ENCODE results near the gene TMEM233.

DNA sequence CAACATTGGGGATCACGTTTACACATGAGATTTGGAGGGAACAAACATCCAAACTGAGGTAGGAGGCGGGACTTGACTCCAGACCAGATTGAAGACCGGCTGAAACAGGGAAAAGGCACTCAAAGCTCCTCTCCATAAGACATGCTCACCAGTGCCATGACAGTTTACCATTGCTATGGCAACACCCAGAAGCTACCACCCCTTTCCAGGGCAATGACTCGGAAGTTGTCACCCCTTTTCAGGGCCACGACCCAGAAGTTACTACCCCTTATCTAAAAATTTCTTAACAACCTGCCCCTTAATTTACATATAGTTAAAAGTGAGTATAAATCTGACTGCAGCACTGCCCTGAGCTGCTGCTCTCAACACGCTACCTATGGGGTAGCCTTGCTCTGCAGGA, 34.1 kb downstream of the TMEM233 start:
- TF ChIP-seq EZH2 (IDR thresholded peaks at IDR 0.05; ENCODE audit: borderline replicate concordance, insufficient read depth, low read length, poor library complexity, severe bottlenecking) (no peak), RAD21 (conservative IDR thresholded peaks at IDR 0.05) (no peak), SMC3 (conservative IDR thresholded peaks at IDR 0.05; ENCODE audit: poor library complexity) (no peak), EP300 (conservative IDR thresholded peaks at IDR 0.05; ENCODE audit: poor library complexity, severe bottlenecking) (no peak), POLR2AphosphoS5 (IDR thresholded peaks at IDR 0.05) (no peak)
- TF ChIP-seq, protein P1, sequence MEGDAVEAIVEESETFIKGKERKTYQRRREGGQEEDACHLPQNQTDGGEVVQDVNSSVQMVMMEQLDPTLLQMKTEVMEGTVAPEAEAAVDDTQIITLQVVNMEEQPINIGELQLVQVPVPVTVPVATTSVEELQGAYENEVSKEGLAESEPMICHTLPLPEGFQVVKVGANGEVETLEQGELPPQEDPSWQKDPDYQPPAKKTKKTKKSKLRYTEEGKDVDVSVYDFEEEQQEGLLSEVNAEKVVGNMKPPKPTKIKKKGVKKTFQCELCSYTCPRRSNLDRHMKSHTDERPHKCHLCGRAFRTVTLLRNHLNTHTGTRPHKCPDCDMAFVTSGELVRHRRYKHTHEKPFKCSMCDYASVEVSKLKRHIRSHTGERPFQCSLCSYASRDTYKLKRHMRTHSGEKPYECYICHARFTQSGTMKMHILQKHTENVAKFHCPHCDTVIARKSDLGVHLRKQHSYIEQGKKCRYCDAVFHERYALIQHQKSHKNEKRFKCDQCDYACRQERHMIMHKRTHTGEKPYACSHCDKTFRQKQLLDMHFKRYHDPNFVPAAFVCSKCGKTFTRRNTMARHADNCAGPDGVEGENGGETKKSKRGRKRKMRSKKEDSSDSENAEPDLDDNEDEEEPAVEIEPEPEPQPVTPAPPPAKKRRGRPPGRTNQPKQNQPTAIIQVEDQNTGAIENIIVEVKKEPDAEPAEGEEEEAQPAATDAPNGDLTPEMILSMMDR (IDR thresholded peaks at IDR 0.05; ENCODE audit: poor library complexity, severe bottlenecking): no peak
- TF ChIP-seq, protein P2, sequence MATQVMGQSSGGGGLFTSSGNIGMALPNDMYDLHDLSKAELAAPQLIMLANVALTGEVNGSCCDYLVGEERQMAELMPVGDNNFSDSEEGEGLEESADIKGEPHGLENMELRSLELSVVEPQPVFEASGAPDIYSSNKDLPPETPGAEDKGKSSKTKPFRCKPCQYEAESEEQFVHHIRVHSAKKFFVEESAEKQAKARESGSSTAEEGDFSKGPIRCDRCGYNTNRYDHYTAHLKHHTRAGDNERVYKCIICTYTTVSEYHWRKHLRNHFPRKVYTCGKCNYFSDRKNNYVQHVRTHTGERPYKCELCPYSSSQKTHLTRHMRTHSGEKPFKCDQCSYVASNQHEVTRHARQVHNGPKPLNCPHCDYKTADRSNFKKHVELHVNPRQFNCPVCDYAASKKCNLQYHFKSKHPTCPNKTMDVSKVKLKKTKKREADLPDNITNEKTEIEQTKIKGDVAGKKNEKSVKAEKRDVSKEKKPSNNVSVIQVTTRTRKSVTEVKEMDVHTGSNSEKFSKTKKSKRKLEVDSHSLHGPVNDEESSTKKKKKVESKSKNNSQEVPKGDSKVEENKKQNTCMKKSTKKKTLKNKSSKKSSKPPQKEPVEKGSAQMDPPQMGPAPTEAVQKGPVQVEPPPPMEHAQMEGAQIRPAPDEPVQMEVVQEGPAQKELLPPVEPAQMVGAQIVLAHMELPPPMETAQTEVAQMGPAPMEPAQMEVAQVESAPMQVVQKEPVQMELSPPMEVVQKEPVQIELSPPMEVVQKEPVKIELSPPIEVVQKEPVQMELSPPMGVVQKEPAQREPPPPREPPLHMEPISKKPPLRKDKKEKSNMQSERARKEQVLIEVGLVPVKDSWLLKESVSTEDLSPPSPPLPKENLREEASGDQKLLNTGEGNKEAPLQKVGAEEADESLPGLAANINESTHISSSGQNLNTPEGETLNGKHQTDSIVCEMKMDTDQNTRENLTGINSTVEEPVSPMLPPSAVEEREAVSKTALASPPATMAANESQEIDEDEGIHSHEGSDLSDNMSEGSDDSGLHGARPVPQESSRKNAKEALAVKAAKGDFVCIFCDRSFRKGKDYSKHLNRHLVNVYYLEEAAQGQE (IDR thresholded peaks at IDR 0.05; ENCODE audit: borderline replicate concordance): no peak
